Spleen (tissue), 11 donors: ENCODE data around the gene MKLN1. TPM values are rescaled to one million over a fixed set of nuclear protein-coding genes. Genes with fewer than 3 reads are reported as not detected.

Experiments used
- DNase-seq: peaks from one replicate; pipeline ENCODE4 v3.0.0-alpha.2; 2020
- H3K27ac ChIP-seq, 8 donors: fragments of 200-600 bp; sonication (generic) in 7 of 8; 1 replicate in 4 of 8; 2 replicates in 4 of 8; pipeline versions ENCODE4 v1.5.0 to v1.8.0; 2016 to 2021; ENCODE audit warnings: inconsistent platforms in 4 of 8, mild to moderate bottlenecking in 4 of 8, moderate library complexity in 1 of 8
- H3K27me3 ChIP-seq, 7 donors: fragments of 200-600 bp; sonication (generic) in 6 of 7; replicated peaks in 1 of 7; 1 replicate in 4 of 7; 2 replicates in 3 of 7; pipeline versions ENCODE4 v1.5.0 to v1.8.0; 2016 to 2021; ENCODE audit warnings: inconsistent platforms in 3 of 7, mild to moderate bottlenecking in 1 of 7
- H3K36me3 ChIP-seq, 6 donors: fragments of 200-600 bp; sonication (generic) in 5 of 6; 1 replicate in 4 of 6; 2 replicates in 2 of 6; pipeline versions ENCODE4 v1.5.0 to v1.8.0; 2016 to 2021; ENCODE audit warnings: inconsistent platforms in 2 of 6
- H3K4me1 ChIP-seq, 6 donors: fragments of 200-600 bp; sonication (generic) in 5 of 6; 1 replicate in 3 of 6; 2 replicates in 3 of 6; pipeline versions ENCODE4 v1.5.0 to v1.8.0; 2016 to 2021; ENCODE audit warnings: inconsistent platforms in 3 of 6
- H3K4me3 ChIP-seq, 8 donors: fragments of 200-600 bp; sonication (generic) in 7 of 8; 1 replicate in 4 of 8; 2 replicates in 4 of 8; pipeline versions ENCODE4 v1.5.0 to v1.8.0; 2016 to 2021; ENCODE audit warnings: inconsistent platforms in 4 of 8, mild to moderate bottlenecking in 4 of 8, moderate library complexity in 2 of 8
- H3K9me3 ChIP-seq, 8 donors: fragments of 200-600 bp; sonication (generic) in 7 of 8; 1 replicate in 4 of 8; 2 replicates in 4 of 8; pipeline versions ENCODE4 v1.5.0 to v1.8.0; 2016 to 2021; ENCODE audit warnings: inconsistent platforms in 4 of 8
- POLR2A ChIP-seq, 3 donors: fragments of 450-650 bp; IDR thresholded peaks; one replicate each; pipeline ENCODE4 v1.5.1; 2017; ENCODE audit warnings: antibody characterized with exemption in 3 of 3, mild to moderate bottlenecking in 1 of 3
- POLR2AphosphoS5 ChIP-seq, 3 donors: sonication (generic); formaldehyde crosslinking; IDR thresholded peaks; one replicate each; pipeline ENCODE4 v1.5.1; 2017; ENCODE audit warnings: antibody characterized with exemption in 3 of 3
- WGBS, 5 donors: extraction: QIAGEN DNeasy Blood & Tissue Kit in 3 of 5; methylation state at CpG; one replicate each; pipeline versions ENCODE4 v1.1.5 to v1.1.7; 2013 to 2018; 5-methylcytosine and 5-hydroxymethylcytosine counted together
- intact Hi-C: fragments of 100-400 bp; cut with DNase I; formaldehyde crosslinking; loops from one replicate; pipeline ENCODE4 v1.15.0; 2023; ENCODE audit warnings: low total_unique reads
- polyA plus RNA-seq, 3 donors: library from polyadenylated mRNA; stranded (reverse); fragments of 200-250 nt; gene quantifications; one replicate each; pipeline ENCODE4 v1.2.1, GENCODE V29; 2013
- total RNA-seq, 7 donors: library from RNA; depleted of rRNA in 3 of 7; stranded (reverse); fragments of >200 nt in 3 of 7; fragmentation: NEBNext Ultra II Directional in 4 of 7; extraction: Animal tissue kit (Norgen Biotek cat#: 25700) in 4 of 7; gene quantifications; one replicate each; pipeline versions ENCODE4 v1.1.0 to v1.2.1, GENCODE V29; 2016 to 2021
- TF ChIP-seq, protein P1 (sequence below), 11 experiments: fragments of 200-600 bp in 7 of 11; fragments of 450-650 bp in 4 of 11; sonication (generic) in 4 of 11; IDR thresholded peaks in 8 of 11; conservative IDR thresholded peaks in 3 of 11; 1 replicate in 7 of 11; 2 replicates in 4 of 11; pipeline versions ENCODE4 v1.4.0 to v1.8.0; 2016 to 2021; ENCODE audit warnings: antibody characterized with exemption in 11 of 11, inconsistent platforms in 4 of 11, mild to moderate bottlenecking in 1 of 11
- donor health status: healthy with polysubstance abuse.
- donor health status: DM: no; HTN: no; CAD: no; lungs with moderate emphysema.
- donor health status: DM: no; HTN: no; CAD: no.
- donor health status: Bipolar disorder and iron deficiency.
- donor health status: healthy.
- donor health status: DM: no; HTN: no; CAD: no.
- donor health status: DM: yes; HTN: yes; CAD: no.

The MKLN1 gene
- total and polyA plus RNA-seq, 10 donors: 7.1 to 87.4 (median 66.5) TPM

DNA sequence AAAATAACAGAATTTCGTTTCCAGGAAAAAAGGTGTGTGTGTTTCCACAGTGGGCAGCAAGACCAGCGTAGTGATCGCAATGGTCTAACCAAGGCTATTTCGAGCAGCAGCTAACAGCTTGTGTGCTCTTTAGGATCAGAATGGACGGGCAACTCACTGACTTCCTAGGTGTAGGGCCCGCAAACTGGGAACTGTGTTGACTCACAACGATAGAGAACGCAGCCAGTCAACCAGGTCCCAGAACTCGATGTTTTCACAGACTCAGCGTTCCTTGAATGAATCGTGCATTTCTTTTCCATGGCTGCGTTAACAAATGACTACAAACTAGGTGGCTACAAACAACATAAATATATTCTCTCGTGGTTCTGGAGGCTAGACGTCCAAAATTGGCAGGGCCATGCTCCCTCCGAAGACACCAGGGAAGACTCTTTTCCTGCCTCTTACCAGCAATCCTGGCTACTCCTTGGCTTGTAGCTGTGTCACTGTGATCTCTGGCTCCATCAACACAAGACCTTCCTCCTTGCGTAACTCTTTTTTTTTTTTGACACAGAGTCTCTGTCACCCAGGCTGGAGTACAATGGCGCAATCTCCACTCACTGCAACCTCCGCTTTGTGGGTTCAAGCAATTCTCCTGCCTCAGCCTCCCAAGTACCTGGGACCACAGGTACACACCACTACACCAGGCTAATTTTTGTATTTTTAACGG, 189.7 kb downstream of the MKLN1 start:
- TF ChIP-seq POLR2A (IDR thresholded peaks at IDR 0.05) (no peak), POLR2AphosphoS5 (IDR thresholded peaks at IDR 0.05) (no peak)
- TF ChIP-seq, protein P1, sequence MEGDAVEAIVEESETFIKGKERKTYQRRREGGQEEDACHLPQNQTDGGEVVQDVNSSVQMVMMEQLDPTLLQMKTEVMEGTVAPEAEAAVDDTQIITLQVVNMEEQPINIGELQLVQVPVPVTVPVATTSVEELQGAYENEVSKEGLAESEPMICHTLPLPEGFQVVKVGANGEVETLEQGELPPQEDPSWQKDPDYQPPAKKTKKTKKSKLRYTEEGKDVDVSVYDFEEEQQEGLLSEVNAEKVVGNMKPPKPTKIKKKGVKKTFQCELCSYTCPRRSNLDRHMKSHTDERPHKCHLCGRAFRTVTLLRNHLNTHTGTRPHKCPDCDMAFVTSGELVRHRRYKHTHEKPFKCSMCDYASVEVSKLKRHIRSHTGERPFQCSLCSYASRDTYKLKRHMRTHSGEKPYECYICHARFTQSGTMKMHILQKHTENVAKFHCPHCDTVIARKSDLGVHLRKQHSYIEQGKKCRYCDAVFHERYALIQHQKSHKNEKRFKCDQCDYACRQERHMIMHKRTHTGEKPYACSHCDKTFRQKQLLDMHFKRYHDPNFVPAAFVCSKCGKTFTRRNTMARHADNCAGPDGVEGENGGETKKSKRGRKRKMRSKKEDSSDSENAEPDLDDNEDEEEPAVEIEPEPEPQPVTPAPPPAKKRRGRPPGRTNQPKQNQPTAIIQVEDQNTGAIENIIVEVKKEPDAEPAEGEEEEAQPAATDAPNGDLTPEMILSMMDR (IDR thresholded peaks at IDR 0.05 in 8 of 11, conservative IDR thresholded peaks at IDR 0.05 in 3 of 11): no peak
- Histone ChIP-seq H3K27me3 (no peaks in the 10 kb centered on the region), H3K9me3 (no peaks in the 10 kb centered on the region), H3K4me1 (peaks cover 3 to 26% (median 14%) of the 10 kb centered on the region in 6 donors), H3K27ac (no peak overlapping the region), H3K36me3 (no peaks in the 10 kb centered on the region), H3K4me3 (no peak overlapping the region)
- intact Hi-C loops: no loop called here
- no peak for DNase-seq
- 83 to 91% (median 87%) methylated on average over 19 of the region's 19 CpGs for WGBS, 5 donors

DNA sequence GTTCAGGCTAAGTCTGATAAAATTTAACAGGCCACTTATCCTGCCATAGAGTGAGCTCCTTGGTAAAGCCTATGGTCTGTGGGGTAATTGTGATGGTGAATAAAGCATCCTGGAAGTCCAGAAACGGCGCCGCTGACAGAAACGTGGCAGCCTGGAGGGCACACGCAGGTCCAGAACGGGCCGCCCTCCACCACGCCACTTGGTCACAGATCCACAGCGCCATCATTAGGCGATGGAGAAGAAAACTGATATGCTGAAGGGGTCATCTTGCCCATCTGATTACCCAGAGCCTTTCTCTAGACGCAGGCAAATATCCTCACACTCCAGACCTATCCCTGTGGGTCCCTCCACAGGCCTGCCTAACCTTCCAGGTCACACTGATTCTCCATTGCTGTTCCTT, 190.9 kb downstream of the MKLN1 start:
- Histone ChIP-seq H3K36me3 (no peaks in the 10 kb centered on the region), H3K9me3 (no peaks in the 10 kb centered on the region), H3K27ac (no peak overlapping the region), H3K27me3 (no peaks in the 10 kb centered on the region), H3K4me3 (no peak overlapping the region), H3K4me1 (peaks cover 0 to 21% (median 8%) of the 10 kb centered on the region in 6 donors)
- 84 to 94% (median 91%) methylated on average over 11 of the region's 11 CpGs for WGBS, 5 donors
- DNase-seq: no peak
- intact Hi-C loops: no loop called here
- TF ChIP-seq, protein P1 (IDR thresholded peaks at IDR 0.05 in 8 of 11, conservative IDR thresholded peaks at IDR 0.05 in 3 of 11): no peak
- TF ChIP-seq POLR2AphosphoS5 (IDR thresholded peaks at IDR 0.05) (no peak), POLR2A (IDR thresholded peaks at IDR 0.05) (no peak)

DNA sequence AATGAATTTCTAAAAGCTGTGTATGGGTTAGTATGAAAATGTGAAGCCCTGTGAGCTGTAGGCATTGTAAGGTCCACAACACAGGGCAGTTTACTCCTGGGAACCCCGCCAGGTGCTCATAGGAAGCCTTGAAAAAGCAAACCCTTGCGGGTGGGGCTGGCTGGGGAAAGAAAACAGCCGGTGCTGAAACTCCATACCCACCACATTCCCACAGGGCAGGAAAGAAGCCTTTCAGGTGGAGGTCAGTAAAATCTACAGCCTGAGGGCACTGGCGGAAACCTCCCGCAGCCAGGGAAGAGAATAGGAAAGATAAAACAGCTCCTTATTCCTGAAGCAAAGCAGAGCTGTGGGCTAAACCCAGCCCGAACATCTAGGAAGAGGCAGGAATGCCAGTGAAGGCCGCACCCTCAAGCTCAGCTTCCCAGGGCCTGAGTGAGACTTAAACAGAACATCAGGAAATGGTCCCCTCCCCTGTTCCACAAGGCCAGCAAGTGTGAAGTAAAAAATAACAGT, 194.0 kb downstream of the MKLN1 start:
- no peak for TF ChIP-seq POLR2AphosphoS5 (IDR thresholded peaks at IDR 0.05)
- no peak for TF ChIP-seq POLR2A (IDR thresholded peaks at IDR 0.05)
- TF ChIP-seq, protein P1 (IDR thresholded peaks at IDR 0.05 in 8 of 11, conservative IDR thresholded peaks at IDR 0.05 in 3 of 11): no peak
- Histone ChIP-seq H3K36me3 (no peaks in the 10 kb centered on the region), H3K27me3 (no peaks in the 10 kb centered on the region), H3K27ac (peak overlapping the region in 7 of 8 donors; percentile 28 to 80 (median 63)), H3K9me3 (no peaks in the 10 kb centered on the region), H3K4me3 (peak overlapping the region in 1 of 8 donors; percentile 52), H3K4me1 (peaks cover 0 to 16% (median 4%) of the 10 kb centered on the region in 6 donors)
- intact Hi-C loops: no loop called here
- 72 to 82% (median 75%) methylated on average over 7 of the region's 7 CpGs for WGBS, 5 donors
- peak; percentile 69 for DNase-seq

DNA sequence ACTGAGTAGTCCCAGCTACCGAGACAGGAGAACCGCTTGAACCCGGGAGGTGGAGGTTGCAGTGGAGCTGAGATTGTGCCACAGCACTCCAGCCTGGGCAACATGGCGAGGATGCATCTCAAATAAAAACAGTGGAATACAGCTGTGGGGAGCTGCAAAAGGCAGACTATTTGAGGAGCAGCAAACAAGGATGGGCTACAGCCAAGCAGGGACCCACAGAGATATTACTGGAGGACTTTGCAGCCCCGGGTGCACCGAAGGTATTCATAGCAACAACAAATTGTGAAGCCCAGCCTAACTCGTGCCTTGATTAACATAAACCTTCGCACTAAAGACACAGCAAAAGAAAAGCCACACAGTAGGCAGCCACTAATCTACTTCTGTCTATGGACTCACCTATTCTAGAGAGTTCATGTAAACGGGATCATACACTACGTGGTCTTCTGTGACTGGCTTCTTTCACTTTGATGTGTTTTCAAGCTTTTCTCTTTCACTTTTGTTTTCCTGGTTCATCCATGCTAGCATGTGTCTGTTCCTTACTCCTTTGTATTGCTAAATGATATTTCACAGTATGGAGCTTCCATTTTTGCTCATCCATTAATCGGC, 194.8 kb downstream of the MKLN1 start:
- peak overlapping the region in 5 of 8 donors; percentile 6 to 52 (median 16) for H3K4me3 ChIP-seq
- peak overlapping the region; percentile 2 to 80 (median 62) for H3K27ac ChIP-seq
- no peaks in the 10 kb centered on the region for H3K9me3 ChIP-seq
- 68 to 72% (median 71%) methylated on average over 11 of the region's 11 CpGs for WGBS, 5 donors
- intact Hi-C loops: no loop called here
- TF ChIP-seq POLR2AphosphoS5 (IDR thresholded peaks at IDR 0.05) (no peak), POLR2A (IDR thresholded peaks at IDR 0.05) (no peak)
- TF ChIP-seq, protein P1 (IDR thresholded peaks at IDR 0.05 in 8 of 11, conservative IDR thresholded peaks at IDR 0.05 in 3 of 11): no peak
- no peaks in the 10 kb centered on the region for H3K36me3 ChIP-seq
- H3K27me3 ChIP-seq: no peaks in the 10 kb centered on the region
- DNase-seq: peak; percentile 51
- H3K4me1 ChIP-seq: peaks cover 0 to 21% (median 4%) of the 10 kb centered on the region in 6 donors
